GM23338 (cell line): Measurements from ENCODE around the gene KIAA0513. TPM values are rescaled to one million over a fixed set of nuclear protein-coding genes. Genes with fewer than 3 reads are reported as not detected.

ENCODE experiments used
- ATAC-seq: fragments of 200-7000 bp; cut with Tn5 transposase; 3 replicates; pipeline ENCODE4 v1.9.1; 2020
- DNase-seq: peaks from one replicate; pipeline ENCODE4 v3.0.0-alpha.2; 2015; ENCODE audit warnings: low spot score
- H2AFZ ChIP-seq: fragments of 200-600 bp; sonication (generic); 2 replicates; pipeline ENCODE4 v1.8.0; 2016; ENCODE audit warnings: antibody characterized with exemption, mild to moderate bottlenecking, moderate library complexity
- H3F3A ChIP-seq: fragments of 200-600 bp; sonication (generic); replicated peaks from 2 replicates; pipeline ENCODE4 v1.8.0; 2017; ENCODE audit warnings: antibody characterized with exemption, mixed run types, low read depth
- H3K27ac ChIP-seq: fragments of 200-600 bp; sonication (generic); 2 replicates; pipeline ENCODE4 v1.6.1; 2016; ENCODE audit warnings: low read depth
- H3K27me3 ChIP-seq: fragments of 200-600 bp; sonication (generic); 2 replicates; pipeline ENCODE4 v1.8.0; 2016; ENCODE audit warnings: mild to moderate bottlenecking, mixed run types, moderate library complexity; ENCODE audit not compliant: insufficient read depth
- H3K36me3 ChIP-seq: fragments of 200-600 bp; sonication (generic); 2 replicates; pipeline ENCODE4 v1.8.0; 2016; ENCODE audit warnings: mild to moderate bottlenecking; ENCODE audit not compliant: insufficient read depth
- H3K4me1 ChIP-seq: fragments of 200-600 bp; sonication (generic); 2 replicates; pipeline ENCODE4 v1.8.0; 2016; ENCODE audit warnings: mild to moderate bottlenecking, moderate library complexity; ENCODE audit not compliant: insufficient read depth
- H3K4me2 ChIP-seq: fragments of 200-600 bp; sonication (generic); 2 replicates; pipeline ENCODE4 v1.7.1; 2017; ENCODE audit warnings: mixed run types
- H3K4me3 ChIP-seq: fragments of 200-600 bp; sonication (generic); 2 replicates; pipeline ENCODE4 v1.6.1; 2016; ENCODE audit warnings: mixed run types
- H3K79me2 ChIP-seq: fragments of 200-600 bp; sonication (generic); replicated peaks from 2 replicates; pipeline ENCODE4 v1.8.0; 2017; ENCODE audit warnings: mild to moderate bottlenecking; ENCODE audit not compliant: insufficient read depth
- H3K9me2 ChIP-seq: fragments of 200-600 bp; sonication (generic); 2 replicates; pipeline ENCODE4 v1.8.0; 2017; ENCODE audit not compliant: insufficient read depth
- H4K20me1 ChIP-seq: fragments of 200-600 bp; sonication (generic); replicated peaks from 2 replicates; pipeline ENCODE4 v1.8.0; 2017; ENCODE audit warnings: mild to moderate bottlenecking; ENCODE audit not compliant: insufficient read depth
- H3K27ac Mint-ChIP-seq: 2 replicates; pipeline ENCODE4 v1.8.0; 2020; ENCODE audit warnings: inconsistent platforms, mild to moderate bottlenecking, moderate library complexity, mixed read lengths
- H3K27me3 Mint-ChIP-seq: 3 replicates; pipeline ENCODE4 v1.8.0; 2022; ENCODE audit warnings: low read depth, mild to moderate bottlenecking, moderate library complexity, mixed read lengths, inconsistent platforms; ENCODE audit not compliant: insufficient read depth, poor library complexity
- H3K36me3 Mint-ChIP-seq: 3 replicates; pipeline ENCODE4 v1.8.0; 2021; ENCODE audit warnings: low read depth, mild to moderate bottlenecking, inconsistent platforms, moderate library complexity, mixed read lengths
- H3K4me1 Mint-ChIP-seq: 3 replicates; pipeline ENCODE4 v1.8.0; 2020; ENCODE audit warnings: mild to moderate bottlenecking, inconsistent platforms, mixed read lengths
- H3K4me3 Mint-ChIP-seq: 3 replicates; pipeline ENCODE4 v1.8.0; 2021; ENCODE audit warnings: moderate library complexity, mild to moderate bottlenecking, inconsistent platforms, mixed read lengths
- H3K9me3 Mint-ChIP-seq: 3 replicates; pipeline ENCODE4 v1.8.0; 2020; ENCODE audit warnings: moderate library complexity, mild to moderate bottlenecking, inconsistent platforms, mixed read lengths
- CREB1 ChIP-seq: fragments of 250-450 bp; sonication (Bioruptor Pico); IDR thresholded peaks from 2 replicates; pipeline ENCODE4 v1.5.0; 2020; ENCODE audit warnings: low read depth, mild to moderate bottlenecking, moderate library complexity
- EZH2 ChIP-seq: fragments of 200-600 bp; sonication (generic); IDR thresholded peaks from one replicate; pipeline ENCODE4 v1.8.0; 2017; ENCODE audit warnings: antibody characterized with exemption, mild to moderate bottlenecking, low read depth; ENCODE audit not compliant: unreplicated experiment
- EZH2phosphoT487 ChIP-seq: fragments of 200-600 bp; sonication (generic); IDR thresholded peaks from one replicate; pipeline ENCODE4 v1.8.1; 2018; ENCODE audit warnings: antibody characterized with exemption; ENCODE audit not compliant: unreplicated experiment
- JUNB ChIP-seq: IDR thresholded peaks from one replicate; pipeline ENCODE4 v1.6.1; 2016; ENCODE audit warnings: antibody characterized with exemption; ENCODE audit not compliant: unreplicated experiment
- NANOG ChIP-seq: IDR thresholded peaks from 2 replicates; pipeline ENCODE4 v1.6.1; 2016; ENCODE audit warnings: antibody characterized with exemption, borderline replicate concordance
- POLR2AphosphoS5 ChIP-seq: IDR thresholded peaks from 2 replicates; pipeline ENCODE4 v1.6.1; 2016; ENCODE audit warnings: antibody characterized with exemption, low read depth
- STAT1 ChIP-seq: IDR thresholded peaks from one replicate; pipeline ENCODE4 v1.6.1; 2016; ENCODE audit warnings: antibody characterized with exemption; ENCODE audit not compliant: unreplicated experiment
- ZNF114 ChIP-seq: fragments of 250-450 bp; sonication (Bioruptor Pico); IDR thresholded peaks from 2 replicates; pipeline ENCODE4 v1.5.0; 2020; ENCODE audit warnings: mild to moderate bottlenecking, moderate library complexity
- ZNF331 ChIP-seq: fragments of 250-450 bp; sonication (Bioruptor Pico); IDR thresholded peaks from 2 replicates; pipeline ENCODE4 v1.5.0; 2020; ENCODE audit warnings: low read depth, mild to moderate bottlenecking, moderate library complexity
- polyA plus RNA-seq: library from polyadenylated mRNA; unstranded; fragments of >200 nt; fragmentation: Nextera tagmentation; extraction: Ambion mirVana; gene quantifications from 2 replicates; pipeline ENCODE4 v1.2.1, GENCODE V29; 2016
- total RNA-seq: library from RNA; depleted of rRNA; stranded (reverse); fragments of >200 nt; shearing (Covaris generic); gene quantifications from 2 replicates; pipeline ENCODE4 v1.2.3, GENCODE V29; 2014
- TF ChIP-seq, protein P1 (sequence below): IDR thresholded peaks from 2 replicates; pipeline ENCODE4 v1.6.1; 2016; ENCODE audit warnings: antibody characterized with exemption
- TF ChIP-seq, protein P2 (sequence below), 2 experiments: fragments of 200-600 bp in 1 of 2; sonication (generic) in 1 of 2; conservative IDR thresholded peaks; 2 replicates each; pipeline versions ENCODE4 v1.5.1 to v1.6.1; 2016 to 2017; ENCODE audit warnings: antibody characterized with exemption in 2 of 2, low read depth in 2 of 2, mild to moderate bottlenecking in 2 of 2, moderate library complexity in 1 of 2
- TF ChIP-seq, protein P3 (sequence below): IDR thresholded peaks from one replicate; pipeline ENCODE4 v1.6.1; 2018; ENCODE audit warnings: antibody characterized with exemption; ENCODE audit not compliant: unreplicated experiment
- TF ChIP-seq, protein P4 (sequence below): fragments of 250-450 bp; sonication (Bioruptor Pico); IDR thresholded peaks from 2 replicates; pipeline ENCODE4 v1.5.0; 2020; ENCODE audit warnings: mild to moderate bottlenecking, moderate library complexity

KIAA0513 gene
- total and polyA plus RNA-seq, 2 experiments from 2014 or later = 2.1 to 8.7 TPM

DNA sequence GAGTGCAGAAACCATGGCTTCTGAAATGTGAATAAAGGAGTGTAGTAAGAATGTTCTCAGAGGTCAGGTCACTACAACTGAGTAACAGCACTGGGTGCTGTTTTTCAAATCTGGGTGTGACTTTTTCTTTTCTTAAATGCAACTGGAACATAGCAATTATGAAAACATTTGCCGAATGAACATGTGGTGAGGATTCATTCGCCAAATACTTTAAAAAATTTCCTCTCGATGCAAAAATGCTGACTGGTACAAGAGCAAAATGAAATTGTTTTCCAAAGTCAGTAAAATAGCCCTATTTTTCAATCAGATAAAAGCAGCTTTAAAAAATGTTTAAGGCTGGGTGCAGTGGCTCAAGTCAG lies 34.9 kb upstream of the KIAA0513 start:
- H3K79me2 ChIP-seq = peaks cover 46% of the 10 kb centered on the region

More for the DNA sequence above, 34.9 kb upstream of the KIAA0513 start:
- Histone ChIP-seq H4K20me1 (no peaks in the 10 kb centered on the region; the same call in 1 of the 2 replicates), H3K4me2 (no peak overlapping the region), H2AFZ (no peak overlapping the region), H3K27me3 (no peaks in the 10 kb centered on the region), H3F3A (no peaks in the 10 kb centered on the region), H3K36me3 (no peaks in the 10 kb centered on the region), H3K4me1 (no peaks in the 10 kb centered on the region), H3K27ac (no peak overlapping the region), H3K9me2 (no peaks in the 10 kb centered on the region), H3K4me3 (no peak overlapping the region)
- H3K27me3 Mint-ChIP-seq = peaks cover 5% of the 10 kb centered on the region
- peaks cover 57% of the 10 kb centered on the region for H3K36me3 Mint-ChIP-seq
- no peak for ATAC-seq
- DNase-seq = no peak
- H3K9me3 Mint-ChIP-seq = no peaks in the 10 kb centered on the region
- H3K4me1 Mint-ChIP-seq = peaks cover 6% of the 10 kb centered on the region; the same call in 2 of the 3 replicates
- H3K27ac Mint-ChIP-seq = no peak overlapping the region
- no peak overlapping the region for H3K4me3 Mint-ChIP-seq
- TF ChIP-seq EZH2 (no peak), CREB1 (CRISPR knock-in tag) (no peak), ZNF114 (CRISPR knock-in tag) (no peak), STAT1 (no peak), POLR2AphosphoS5 (no peak), JUNB (no peak), EZH2phosphoT487 (no peak), NANOG (no peak), ZNF331 (no peak)
- TF ChIP-seq, protein P1, sequence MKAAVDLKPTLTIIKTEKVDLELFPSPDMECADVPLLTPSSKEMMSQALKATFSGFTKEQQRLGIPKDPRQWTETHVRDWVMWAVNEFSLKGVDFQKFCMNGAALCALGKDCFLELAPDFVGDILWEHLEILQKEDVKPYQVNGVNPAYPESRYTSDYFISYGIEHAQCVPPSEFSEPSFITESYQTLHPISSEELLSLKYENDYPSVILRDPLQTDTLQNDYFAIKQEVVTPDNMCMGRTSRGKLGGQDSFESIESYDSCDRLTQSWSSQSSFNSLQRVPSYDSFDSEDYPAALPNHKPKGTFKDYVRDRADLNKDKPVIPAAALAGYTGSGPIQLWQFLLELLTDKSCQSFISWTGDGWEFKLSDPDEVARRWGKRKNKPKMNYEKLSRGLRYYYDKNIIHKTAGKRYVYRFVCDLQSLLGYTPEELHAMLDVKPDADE = no peak
- TF ChIP-seq, protein P2, sequence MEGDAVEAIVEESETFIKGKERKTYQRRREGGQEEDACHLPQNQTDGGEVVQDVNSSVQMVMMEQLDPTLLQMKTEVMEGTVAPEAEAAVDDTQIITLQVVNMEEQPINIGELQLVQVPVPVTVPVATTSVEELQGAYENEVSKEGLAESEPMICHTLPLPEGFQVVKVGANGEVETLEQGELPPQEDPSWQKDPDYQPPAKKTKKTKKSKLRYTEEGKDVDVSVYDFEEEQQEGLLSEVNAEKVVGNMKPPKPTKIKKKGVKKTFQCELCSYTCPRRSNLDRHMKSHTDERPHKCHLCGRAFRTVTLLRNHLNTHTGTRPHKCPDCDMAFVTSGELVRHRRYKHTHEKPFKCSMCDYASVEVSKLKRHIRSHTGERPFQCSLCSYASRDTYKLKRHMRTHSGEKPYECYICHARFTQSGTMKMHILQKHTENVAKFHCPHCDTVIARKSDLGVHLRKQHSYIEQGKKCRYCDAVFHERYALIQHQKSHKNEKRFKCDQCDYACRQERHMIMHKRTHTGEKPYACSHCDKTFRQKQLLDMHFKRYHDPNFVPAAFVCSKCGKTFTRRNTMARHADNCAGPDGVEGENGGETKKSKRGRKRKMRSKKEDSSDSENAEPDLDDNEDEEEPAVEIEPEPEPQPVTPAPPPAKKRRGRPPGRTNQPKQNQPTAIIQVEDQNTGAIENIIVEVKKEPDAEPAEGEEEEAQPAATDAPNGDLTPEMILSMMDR (conservative IDR thresholded peaks at IDR 0.05; ENCODE audit: low read depth in 2 of 2) = no peak
- TF ChIP-seq, protein P3, sequence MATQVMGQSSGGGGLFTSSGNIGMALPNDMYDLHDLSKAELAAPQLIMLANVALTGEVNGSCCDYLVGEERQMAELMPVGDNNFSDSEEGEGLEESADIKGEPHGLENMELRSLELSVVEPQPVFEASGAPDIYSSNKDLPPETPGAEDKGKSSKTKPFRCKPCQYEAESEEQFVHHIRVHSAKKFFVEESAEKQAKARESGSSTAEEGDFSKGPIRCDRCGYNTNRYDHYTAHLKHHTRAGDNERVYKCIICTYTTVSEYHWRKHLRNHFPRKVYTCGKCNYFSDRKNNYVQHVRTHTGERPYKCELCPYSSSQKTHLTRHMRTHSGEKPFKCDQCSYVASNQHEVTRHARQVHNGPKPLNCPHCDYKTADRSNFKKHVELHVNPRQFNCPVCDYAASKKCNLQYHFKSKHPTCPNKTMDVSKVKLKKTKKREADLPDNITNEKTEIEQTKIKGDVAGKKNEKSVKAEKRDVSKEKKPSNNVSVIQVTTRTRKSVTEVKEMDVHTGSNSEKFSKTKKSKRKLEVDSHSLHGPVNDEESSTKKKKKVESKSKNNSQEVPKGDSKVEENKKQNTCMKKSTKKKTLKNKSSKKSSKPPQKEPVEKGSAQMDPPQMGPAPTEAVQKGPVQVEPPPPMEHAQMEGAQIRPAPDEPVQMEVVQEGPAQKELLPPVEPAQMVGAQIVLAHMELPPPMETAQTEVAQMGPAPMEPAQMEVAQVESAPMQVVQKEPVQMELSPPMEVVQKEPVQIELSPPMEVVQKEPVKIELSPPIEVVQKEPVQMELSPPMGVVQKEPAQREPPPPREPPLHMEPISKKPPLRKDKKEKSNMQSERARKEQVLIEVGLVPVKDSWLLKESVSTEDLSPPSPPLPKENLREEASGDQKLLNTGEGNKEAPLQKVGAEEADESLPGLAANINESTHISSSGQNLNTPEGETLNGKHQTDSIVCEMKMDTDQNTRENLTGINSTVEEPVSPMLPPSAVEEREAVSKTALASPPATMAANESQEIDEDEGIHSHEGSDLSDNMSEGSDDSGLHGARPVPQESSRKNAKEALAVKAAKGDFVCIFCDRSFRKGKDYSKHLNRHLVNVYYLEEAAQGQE = no peak
- TF ChIP-seq, protein P4, sequence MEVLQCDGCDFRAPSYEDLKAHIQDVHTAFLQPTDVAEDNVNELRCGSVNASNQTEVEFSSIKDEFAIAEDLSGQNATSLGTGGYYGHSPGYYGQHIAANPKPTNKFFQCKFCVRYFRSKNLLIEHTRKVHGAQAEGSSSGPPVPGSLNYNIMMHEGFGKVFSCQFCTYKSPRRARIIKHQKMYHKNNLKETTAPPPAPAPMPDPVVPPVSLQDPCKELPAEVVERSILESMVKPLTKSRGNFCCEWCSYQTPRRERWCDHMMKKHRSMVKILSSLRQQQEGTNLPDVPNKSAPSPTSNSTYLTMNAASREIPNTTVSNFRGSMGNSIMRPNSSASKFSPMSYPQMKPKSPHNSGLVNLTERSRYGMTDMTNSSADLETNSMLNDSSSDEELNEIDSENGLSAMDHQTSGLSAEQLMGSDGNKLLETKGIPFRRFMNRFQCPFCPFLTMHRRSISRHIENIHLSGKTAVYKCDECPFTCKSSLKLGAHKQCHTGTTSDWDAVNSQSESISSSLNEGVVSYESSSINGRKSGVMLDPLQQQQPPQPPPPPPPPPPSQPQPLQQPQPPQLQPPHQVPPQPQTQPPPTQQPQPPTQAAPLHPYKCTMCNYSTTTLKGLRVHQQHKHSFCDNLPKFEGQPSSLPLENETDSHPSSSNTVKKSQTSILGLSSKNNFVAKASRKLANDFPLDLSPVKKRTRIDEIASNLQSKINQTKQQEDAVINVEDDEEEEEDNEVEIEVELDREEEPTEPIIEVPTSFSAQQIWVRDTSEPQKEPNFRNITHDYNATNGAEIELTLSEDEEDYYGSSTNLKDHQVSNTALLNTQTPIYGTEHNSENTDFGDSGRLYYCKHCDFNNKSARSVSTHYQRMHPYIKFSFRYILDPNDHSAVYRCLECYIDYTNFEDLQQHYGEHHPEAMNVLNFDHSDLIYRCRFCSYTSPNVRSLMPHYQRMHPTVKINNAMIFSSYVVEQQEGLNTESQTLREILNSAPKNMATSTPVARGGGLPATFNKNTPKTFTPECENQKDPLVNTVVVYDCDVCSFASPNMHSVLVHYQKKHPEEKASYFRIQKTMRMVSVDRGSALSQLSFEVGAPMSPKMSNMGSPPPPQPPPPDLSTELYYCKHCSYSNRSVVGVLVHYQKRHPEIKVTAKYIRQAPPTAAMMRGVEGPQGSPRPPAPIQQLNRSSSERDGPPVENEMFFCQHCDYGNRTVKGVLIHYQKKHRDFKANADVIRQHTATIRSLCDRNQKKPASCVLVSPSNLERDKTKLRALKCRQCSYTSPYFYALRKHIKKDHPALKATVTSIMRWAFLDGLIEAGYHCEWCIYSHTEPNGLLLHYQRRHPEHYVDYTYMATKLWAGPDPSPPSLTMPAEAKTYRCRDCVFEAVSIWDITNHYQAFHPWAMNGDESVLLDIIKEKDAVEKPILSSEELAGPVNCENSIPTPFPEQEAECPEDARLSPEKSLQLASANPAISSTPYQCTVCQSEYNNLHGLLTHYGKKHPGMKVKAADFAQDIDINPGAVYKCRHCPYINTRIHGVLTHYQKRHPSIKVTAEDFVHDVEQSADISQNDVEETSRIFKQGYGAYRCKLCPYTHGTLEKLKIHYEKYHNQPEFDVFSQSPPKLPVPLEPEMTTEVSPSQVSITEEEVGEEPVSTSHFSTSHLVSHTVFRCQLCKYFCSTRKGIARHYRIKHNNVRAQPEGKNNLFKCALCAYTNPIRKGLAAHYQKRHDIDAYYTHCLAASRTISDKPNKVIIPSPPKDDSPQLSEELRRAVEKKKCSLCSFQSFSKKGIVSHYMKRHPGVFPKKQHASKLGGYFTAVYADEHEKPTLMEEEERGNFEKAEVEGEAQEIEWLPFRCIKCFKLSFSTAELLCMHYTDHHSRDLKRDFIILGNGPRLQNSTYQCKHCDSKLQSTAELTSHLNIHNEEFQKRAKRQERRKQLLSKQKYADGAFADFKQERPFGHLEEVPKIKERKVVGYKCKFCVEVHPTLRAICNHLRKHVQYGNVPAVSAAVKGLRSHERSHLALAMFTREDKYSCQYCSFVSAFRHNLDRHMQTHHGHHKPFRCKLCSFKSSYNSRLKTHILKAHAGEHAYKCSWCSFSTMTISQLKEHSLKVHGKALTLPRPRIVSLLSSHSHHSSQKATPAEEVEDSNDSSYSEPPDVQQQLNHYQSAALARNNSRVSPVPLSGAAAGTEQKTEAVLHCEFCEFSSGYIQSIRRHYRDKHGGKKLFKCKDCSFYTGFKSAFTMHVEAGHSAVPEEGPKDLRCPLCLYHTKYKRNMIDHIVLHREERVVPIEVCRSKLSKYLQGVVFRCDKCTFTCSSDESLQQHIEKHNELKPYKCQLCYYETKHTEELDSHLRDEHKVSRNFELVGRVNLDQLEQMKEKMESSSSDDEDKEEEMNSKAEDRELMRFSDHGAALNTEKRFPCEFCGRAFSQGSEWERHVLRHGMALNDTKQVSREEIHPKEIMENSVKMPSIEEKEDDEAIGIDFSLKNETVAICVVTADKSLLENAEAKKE = no peak
